ENCODE measurements around the gene MALRD1.
"Not testable (repeated sequence)": the region's sequence is repeated elsewhere in the genome, so short reads cannot be mapped to it uniquely, and the experiment has no call there.

Gene MALRD1

DNA sequence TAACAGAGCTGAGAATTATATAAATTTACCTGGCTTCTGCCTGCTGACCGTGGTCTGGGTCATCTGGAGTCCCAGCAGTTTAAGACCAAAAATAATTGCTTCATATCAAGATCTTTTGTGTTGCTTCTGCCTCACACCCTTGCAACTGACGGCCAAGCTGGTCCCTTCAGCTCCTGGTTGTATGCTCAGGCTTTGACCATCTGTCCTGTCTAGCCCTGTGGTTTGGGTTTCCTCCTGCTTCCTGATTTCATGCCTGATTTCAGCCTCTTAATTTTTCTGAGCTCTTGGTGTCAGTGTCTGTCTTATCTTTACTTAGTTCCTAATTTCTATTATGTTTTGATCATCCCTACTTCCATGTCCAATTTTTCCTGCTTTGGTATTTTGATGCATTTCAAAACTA, 679.8 kb downstream of the MALRD1 start:
- FAIRE-seq: no peak

DNA sequence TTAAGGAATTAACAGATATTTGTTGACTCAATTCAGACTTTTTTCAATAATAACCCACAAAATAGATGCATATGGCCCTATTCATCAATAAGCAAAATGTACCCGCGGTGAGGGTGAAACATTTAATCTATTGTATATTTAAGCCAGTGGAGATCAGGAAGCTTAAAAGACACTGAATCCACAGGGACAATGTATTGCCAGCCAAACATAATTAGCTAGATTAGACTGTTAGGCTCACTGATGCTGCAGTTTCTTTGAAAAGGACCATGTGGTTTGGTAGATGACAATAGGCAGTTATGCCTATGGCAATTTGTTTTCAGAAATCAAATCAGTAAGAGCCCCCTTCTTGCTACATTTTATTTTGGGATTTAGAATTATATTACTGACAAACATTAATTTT, 680.4 kb downstream of the MALRD1 start:
- FAIRE-seq: no peak

DNA sequence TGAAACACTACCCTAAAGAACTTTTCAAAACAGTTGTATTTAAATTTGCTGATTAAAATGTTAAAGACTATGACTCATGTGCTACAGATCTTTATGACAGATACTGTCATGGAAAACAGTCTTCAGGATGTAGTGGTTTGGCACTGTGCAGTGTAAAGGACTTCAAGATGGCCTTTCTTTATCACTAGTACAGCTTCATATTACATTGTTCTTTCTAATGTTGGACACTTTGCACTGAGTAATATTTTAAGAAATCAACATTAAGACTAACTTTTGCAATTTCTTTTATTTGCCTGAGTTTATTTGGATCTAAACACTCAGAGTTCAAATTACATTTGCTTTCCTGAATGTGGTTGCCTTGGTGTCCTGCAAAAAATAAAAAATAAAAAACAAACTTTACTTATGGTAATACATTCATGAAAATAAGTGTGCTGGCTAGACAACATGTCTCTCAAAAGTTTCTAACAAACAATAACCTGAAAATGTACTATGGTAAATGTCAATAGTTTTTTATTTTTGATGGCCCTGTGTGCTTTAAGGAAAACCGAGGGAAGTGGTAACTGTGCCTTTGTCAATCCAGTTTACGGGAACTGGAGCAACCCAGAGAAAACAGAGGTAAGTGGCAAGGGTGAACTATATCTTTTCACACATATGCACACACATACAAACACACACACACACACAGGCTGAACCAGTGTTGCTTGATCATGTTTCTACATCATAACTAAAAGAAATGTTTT, 681.7 kb downstream of the MALRD1 start:
- no peak for FAIRE-seq

DNA sequence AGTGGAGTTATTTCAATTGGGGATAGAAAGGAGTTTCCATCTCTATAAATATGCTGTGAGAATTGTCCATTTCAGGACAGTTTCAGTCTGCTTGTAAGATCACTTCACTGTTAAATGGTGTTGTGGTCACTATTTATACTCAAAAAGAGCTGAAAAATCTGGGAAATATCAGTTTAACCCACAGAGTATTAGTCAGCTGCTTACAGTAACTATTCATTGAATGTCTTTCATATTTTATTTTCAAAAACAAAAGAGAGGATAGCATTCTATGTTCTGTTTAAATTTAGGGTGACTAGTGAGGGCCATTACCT, 682.3 kb downstream of the MALRD1 start:
- no peak for FAIRE-seq

DNA sequence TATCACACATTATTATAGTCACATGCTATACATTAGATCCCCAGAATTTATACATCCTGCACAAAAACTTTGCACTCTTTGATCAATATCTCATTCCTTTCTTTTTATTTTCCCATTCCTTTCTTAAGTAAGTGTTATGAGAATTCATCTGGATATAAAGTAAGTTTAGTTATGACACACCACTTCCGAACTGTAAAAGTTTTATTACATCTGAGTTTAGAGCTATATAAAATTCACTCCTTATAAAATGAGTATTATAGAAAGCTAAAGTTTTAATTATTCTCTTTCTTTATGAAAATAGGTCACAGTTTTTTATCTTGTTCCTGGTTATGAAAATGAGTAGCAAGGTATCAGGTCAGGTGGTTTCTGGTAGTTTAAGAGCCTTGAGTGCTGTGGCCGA, 683.0 kb downstream of the MALRD1 start:
- no peak for FAIRE-seq

DNA sequence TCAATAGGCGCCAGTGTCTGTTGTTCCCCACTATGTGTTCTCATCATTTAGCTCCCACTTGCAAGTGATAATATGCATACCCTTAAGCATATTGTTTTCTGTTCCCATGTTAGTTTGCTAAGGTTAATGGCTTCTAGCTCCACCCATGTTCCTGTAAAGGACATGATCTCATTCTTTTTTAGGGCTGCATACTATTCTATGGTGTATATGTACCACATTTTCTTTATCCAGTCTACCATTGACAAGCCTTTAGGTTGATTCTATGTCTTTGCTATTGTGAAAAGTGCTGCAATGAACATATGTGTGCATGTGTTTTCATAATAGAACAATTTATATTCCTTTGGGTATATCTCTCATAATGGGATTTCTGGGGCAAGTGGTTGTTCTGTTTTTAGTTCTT, 689.8 kb downstream of the MALRD1 start:
- no peak for FAIRE-seq

DNA sequence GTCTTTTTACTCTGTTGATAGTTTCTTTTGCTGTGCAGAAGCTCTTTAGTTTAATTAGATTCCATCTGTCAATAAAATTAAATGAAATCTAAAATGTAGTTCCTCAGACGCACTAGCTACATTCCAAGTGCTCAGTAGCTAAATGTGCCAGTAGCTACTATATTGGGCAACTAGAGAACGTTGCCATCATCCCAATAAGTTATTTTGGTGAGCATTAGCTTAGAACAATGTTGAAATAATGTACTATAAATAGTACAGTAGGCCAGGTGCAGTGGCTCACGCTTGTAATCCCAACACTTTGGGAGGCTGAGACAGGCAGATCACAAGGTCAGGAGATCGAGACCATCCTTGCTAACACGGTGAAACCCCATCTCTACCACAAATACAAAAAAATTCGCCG, 690.6 kb downstream of the MALRD1 start:
- not testable (repeated sequence) for FAIRE-seq

DNA sequence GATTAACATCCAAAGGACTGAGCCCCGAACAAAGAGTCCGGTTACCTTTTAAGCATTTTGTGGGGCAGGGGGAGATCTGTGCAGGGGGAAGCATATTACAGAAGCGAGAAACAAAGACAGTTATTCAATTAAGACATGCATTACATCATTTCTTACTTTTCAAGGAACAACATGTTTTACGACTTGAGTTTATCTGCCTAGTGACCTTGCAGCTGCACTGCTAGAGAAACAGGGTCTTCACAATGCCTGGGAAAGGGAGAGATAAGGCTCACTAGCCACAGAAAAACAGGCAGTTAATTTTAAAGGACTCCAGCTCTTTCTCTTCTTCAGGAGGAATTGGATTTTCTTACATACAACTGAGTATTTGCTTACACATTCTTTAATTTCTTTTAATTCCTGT, 693.5 kb downstream of the MALRD1 start:
- FAIRE-seq: not testable (repeated sequence)

DNA sequence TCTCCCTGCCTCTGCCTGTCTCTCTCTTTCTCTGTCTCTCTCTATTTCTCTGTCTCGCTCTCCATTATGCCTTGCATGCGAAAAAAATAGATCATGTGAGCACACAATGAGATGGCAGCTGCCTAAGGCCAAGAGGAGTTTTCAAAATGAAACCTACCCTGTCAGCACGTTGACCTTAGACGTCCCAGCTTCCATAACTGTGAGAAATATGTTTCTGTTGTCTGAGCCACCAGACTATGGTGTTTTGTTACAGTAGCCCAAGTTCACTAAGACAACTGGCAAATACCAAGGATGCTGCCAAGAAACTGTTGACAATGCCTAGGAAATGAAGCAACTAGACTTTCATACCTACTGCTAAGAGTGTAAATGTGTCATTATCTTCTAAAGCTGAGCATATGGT, 697.1 kb downstream of the MALRD1 start:
- FAIRE-seq: no peak

DNA sequence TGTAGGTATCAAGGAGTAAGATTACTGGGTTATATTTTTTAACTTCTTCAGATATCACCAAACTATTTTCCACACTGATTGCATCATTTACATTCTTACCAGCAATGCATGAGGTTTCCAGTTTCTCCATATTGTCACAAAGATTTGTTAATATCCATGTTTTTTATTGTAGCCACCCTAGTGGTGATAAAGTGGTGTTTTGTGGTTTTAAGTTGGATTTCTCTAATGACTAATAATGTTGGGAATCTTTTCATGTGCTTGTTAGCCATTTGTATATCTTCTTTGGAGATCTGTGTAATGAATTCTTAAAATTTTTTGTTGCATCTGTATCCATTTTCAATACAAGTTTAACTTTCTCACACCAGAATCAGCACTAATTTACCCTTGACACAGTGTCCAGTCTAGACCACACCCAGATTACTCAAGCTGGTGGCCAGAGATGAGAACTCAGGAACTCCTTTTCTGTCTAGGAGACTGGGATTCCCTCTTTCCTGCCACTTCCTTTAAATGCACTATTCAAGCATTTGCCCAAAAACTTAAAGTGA, 700.7 kb downstream of the MALRD1 start:
- no peak for FAIRE-seq

DNA sequence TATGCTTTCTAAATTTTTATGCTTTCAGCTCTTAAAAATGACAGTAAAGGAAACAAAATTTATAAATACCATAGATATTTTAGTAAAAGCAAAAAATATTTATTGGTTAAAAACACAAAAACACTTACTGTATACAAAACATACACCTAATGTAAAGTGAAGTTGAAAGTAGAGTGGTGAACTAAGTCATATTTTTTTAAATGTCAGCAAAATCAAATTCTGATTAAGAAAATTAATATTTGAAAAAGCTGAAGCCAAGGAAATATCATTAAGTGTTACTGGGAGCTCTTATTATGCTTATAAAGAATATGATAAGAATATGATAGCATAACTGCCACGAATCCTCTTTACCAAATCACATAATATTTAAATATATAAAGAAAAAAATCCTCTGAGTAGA, 702.4 kb downstream of the MALRD1 start:
- no peak for FAIRE-seq

DNA sequence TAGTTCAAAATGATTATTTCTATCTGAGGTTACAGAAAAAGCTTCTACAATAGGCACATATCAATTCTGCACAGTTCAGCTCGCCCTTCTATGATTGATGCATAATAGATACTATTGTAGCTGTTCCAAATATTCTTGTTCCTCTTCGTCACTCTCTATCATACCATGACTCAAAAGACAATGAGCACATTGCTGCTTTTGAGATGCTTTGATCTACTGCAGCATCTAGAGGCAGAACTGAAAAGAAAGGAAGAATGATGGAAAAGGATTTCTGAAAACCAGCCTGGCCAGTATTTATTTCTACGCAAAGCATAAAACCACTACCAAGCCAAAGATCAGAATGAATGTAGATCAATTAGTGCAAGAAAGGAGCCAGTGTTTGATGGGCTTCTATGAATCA, 708.3 kb downstream of the MALRD1 start:
- no peak for FAIRE-seq

DNA sequence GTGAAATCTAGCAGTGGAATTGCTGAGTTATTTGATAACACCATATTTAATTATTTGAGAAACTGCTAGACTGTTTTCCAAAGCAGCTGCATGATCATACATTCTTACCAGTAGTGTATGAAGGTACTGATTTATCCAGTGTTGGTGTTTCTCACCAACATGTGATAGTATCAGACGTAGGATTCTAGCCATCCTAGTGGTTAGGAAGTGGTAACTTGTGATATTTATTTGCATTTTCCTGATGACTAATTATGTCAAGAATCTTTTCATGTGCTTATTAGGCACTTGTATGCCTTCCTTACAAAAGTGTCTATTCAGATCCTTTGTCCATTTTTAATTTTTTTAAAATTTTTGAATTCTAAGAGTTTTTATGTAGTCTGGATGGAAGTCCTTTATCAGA, 713.4 kb downstream of the MALRD1 start:
- no peak for FAIRE-seq

DNA sequence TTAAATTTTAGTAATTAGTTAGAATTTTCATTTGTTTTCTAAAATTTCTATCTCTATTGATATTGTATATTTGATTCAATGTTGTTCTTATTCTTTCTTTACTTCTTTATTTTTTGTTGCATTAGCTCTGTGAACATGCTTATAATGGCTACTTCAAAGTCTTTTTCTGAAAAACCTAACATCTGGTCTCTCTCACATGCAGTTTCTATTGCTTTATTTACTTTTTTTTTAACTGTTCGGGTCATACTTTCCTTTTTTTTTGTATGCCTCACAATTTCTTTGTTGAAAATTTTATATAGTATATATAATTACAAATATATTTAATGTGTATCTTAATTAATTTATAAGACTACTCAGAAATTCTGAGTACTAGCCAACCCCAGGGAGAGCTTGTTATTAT, 715.5 kb downstream of the MALRD1 start:
- FAIRE-seq: no peak

DNA sequence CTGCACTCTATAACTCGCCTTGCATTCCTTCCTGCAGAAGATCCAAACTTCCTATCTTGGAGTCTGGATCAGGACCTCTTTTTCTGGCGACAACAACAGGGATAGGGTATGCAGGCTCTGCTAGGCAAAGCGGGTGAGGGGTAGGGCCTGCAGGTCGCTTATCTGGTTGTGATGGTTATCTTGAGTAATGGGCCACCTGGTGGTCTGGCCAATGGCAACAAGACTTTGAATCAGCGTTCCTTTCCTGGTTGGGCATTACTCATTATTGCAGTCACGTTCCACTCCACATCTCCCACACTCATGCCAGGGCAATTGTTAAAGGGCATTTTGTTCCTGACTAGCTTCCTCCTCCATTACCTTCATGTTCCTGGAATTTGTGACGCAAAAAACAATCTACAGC, 719.3 kb downstream of the MALRD1 start:
- FAIRE-seq: no peak

DNA sequence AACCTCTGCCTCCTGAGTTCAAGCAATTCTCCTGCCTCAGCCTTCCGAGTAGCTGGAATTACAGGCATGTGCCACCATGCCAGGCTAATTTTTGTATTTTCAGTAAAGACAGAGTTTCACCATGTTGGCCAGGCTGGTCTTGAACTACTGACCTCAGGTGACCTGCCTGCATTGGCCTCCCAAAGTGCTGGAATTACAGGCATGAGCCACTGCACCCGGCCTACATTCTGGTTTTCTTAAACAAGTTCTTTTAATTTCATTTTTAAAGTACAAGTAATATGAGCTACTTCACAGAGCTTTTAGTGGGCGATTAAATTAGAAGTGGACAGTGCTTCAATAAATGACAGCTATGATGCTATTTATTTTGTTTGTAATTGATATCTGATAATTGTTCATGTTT, 721.2 kb downstream of the MALRD1 start:
- not testable (repeated sequence) for FAIRE-seq

DNA sequence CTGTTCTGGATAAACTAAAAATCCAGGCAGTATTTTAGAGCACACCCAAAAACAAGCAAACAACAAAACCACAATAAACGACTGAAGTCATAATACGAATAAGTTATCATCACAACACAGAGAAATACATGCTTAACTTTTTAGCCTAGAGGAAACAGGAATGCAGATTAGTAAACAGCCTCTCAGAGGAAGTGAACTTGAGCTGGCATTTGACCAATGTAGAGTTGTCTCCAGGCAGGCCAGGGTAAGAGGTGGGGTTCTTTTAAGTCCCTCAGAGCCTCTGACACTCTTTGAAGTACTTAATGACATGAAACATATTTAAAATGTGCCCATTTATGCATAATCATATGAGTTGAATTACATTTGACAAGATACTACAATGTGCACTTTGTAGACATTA, 724.4 kb downstream of the MALRD1 start:
- no peak for FAIRE-seq

DNA sequence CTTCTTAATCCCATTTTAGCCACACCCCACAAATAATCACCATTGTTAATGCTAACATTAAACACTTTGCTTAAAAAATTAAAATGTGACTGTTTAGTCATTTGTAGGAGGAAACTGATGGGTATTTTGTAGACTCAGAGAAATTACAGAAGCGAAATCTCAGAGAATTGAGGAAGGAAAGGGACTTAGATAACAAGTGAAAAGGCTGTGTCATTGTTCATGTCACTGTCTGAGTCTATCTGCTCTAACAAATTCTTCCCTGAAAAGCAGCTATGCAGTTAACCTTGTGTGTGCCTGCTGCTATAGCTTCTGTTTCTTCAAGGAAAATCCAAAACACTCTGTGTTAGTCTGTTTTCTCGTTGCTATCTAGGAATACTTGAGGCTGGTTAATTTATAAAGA, 726.7 kb downstream of the MALRD1 start:
- no peak for FAIRE-seq

DNA sequence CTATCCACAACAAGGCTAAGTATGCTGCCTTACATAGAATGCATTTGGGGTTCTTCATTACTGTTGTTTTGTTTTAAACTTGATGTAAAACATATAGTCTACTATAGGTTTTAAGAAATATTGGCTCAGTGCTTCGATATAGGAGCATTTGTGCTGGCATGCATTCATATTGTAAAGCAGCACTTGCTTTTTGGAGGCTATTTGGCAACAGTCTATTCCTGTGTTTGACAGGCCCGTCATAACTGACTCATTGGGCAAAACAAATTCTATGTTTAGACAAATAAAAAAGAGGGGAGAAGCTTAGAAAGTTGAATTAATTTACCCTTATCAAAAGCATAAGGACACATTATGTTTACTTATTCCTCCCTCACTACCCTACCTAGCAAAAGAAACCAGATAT, 729.2 kb downstream of the MALRD1 start:
- no peak for FAIRE-seq

DNA sequence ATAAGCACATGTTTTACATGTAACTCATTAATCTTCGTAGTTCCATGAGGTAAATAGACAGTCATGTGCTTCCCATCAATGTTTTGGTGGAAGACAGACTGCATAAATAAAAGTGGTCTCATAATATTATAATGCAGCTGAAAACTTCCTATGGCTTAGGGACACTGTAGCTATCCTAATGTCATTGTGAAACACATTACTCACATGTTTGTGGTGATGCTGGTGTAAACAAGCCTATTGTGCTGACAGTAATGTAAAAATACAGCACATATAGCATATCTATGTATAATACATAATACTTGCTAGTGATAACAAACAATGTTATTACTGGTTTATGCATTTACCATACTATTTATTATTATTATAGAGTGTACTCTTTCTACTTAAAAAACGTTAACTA, 730.4 kb downstream of the MALRD1 start:
- no peak for FAIRE-seq

DNA sequence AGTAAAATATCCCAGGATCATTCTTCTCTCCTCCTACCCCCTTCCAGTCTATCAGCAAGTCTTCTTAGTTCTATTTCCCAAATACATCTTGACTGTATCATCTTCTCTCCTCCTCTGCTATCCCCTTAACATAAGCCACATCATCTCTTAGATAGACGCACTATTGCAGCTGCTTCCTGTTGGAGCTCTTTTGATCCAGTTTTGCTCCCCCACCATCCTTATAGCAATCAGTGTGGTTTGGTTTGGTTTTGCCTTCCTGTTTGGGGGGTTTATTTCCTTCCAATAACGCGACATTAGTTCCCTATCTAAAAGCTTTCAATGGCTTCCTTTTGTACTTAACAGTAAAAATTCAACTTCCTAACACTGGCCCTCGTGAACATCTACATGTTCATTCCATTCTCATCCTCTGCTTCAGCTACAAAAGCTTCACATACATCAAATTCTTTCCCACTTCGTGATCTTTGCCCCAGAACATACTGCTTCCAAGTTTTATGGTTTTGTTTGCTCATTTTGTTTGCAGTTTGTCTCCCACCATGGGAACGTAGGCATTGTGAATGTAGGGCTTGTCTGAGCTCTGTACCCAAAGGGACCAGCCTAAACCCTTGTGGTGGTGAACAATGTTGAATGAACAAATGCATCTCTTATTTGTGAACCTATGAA, 734.0 kb downstream of the MALRD1 start:
- no peak for FAIRE-seq

DNA sequence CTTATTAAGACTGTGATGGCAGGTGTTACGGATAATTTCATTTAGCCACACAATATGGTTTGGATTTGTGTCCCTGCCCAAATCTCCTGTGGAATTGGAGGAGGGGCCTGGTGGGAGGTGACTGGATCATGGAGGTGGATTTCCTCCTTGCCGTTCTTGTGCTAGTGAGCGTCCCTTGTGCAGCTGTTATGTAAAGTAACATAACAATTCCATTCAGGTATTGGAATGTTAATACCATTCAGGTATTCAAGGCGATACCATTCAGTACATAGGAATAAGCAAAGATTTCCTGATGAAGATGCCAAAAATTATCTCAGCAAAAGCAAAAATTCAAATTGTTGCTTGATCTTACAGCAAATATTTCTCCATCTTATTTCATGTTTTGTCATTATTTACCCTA, 735.1 kb downstream of the MALRD1 start:
- no peak for FAIRE-seq

All from G401.6 (cell line).